Activated CD4-positive, alpha-beta memory T cell treated with anti-CD3 and anti-CD28 coated beads for 36 hours (primary cell): ENCODE measurements around the gene SRP14. TPM values are rescaled to one million over a fixed set of nuclear protein-coding genes. Genes with fewer than 3 reads are reported as not detected.
A peak's percentile ranks its signal among the peaks of the same experiment; 100 is the strongest.
"Not testable (repeated sequence)": the region's sequence is repeated elsewhere in the genome, so short reads cannot be mapped to it uniquely, and the experiment has no call there.

ENCODE experiments used
- CTCF ChIA-PET: fragments of 350-600 bp; sonication (Branson Sonifier 250); formaldehyde crosslinking; loops from one replicate; lab custom pipeline; 2021; ENCODE audit warnings: antibody characterized with exemption, inconsistent platforms; lab: Charles Lee
- POLR2A ChIA-PET: fragments of 350-600 bp; sonication (Branson Sonifier 250); formaldehyde crosslinking; loops from one replicate; lab custom pipeline; 2021; ENCODE audit warnings: antibody characterized with exemption; lab: Charles Lee
- DNase-seq: peaks from one replicate; pipeline ENCODE4 v3.0.0-alpha.2; 2020
- H3K27ac Mint-ChIP-seq: one replicate; pipeline ENCODE4 v1.8.0; 2021; ENCODE audit warnings: mixed read lengths
- H3K27me3 Mint-ChIP-seq: one replicate; pipeline ENCODE4 v1.8.0; 2021; ENCODE audit warnings: mixed read lengths
- H3K36me3 Mint-ChIP-seq: one replicate; pipeline ENCODE4 v1.8.0; 2021; ENCODE audit warnings: mixed read lengths
- H3K4me1 Mint-ChIP-seq: one replicate; pipeline ENCODE4 v1.8.0; 2021; ENCODE audit warnings: low read depth, mixed read lengths
- H3K4me3 Mint-ChIP-seq: one replicate; pipeline ENCODE4 v1.8.0; 2021; ENCODE audit warnings: mild to moderate bottlenecking, mixed read lengths
- H3K9me3 Mint-ChIP-seq: one replicate; pipeline ENCODE4 v1.8.0; 2021; ENCODE audit warnings: mixed read lengths
- intact Hi-C: fragments of 100-400 bp; cut with micrococcal nuclease; formaldehyde crosslinking; loops from one replicate; pipeline ENCODE4 v1.15.1; 2023
- total RNA-seq, 2 experiments: library from RNA; stranded (reverse); gene quantifications; one replicate each; pipeline ENCODE4 v1.2.3, GENCODE V29; 2021

Gene SRP14
- total RNA-seq, 2 experiments from 2014 or later, result 168 to 170 TPM

DNA sequence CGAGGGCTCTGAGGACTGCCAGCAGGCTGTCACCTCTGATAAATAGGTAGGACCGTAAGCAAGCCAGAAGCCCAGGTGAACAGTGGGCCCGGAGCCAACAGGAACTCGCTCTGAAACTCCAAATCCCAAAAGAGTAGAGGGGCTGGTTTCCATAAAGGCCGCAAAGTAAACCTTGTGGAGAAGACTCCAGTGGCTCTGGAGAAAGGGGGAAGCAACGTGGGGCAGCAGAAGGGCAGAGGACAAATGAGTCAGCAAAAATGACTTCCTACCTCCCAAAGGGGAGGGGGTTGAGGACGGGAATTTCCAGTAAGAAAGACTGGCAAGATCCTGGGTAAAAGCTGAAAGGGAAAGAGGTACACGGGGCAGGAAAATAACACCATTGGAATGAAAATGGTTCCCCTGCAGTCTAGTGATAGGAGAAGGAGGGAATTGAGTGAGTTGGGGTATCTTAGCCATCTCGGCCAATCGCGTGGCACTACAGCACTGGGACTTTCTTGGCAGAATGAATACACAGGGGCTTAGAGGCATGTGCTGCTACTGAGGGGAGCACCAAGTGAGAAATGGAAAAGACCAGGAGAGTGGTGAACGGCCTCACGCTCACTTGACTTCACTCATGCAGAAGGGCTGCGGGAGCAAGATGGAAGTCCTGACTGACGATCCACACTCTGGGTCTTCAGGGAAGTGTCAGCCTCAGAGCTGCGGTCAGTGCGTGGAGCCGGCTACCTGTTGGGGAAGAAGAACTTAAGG lies 36.5 kb upstream of the SRP14 start:
- Mint-ChIP-seq H3K9me3 (no peaks in the 10 kb centered on the region), H3K27ac (no peak overlapping the region), H3K4me1 (peaks cover 11% of the 10 kb centered on the region), H3K36me3 (no peaks in the 10 kb centered on the region), H3K4me3 (no peak overlapping the region), H3K27me3 (peaks cover 12% of the 10 kb centered on the region)
- no peak for DNase-seq
- intact Hi-C loops, result no loop called here
- CTCF ChIA-PET, result interaction anchor here (2.1 kb wide), 1 partner anchor 29 kb away, joined by 6 read pairs; no protein-coding TSS in a partner anchor
- POLR2A ChIA-PET, result no interaction called here

DNA sequence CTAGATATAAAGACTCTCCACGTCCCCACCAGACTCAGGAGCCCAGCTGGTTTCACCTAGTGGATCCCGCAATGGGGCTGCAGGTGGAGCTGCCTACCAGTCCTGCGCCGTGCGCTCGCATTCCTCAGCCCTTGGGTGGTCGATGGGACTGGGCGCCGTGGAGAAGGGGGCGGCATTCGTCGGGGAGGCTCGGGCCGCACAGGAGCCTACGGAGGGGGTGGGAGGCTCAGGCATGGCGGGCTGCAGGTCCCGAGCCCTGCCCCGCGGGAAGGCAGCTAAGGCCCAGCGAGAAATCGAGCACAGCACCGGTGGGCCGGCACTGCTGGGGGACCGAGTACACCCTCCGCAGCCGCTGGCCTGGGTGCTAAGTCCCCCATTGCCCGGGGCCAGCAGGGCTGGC lies 35.7 kb upstream of the SRP14 start:
- H3K9me3 Mint-ChIP-seq, H3K27ac Mint-ChIP-seq, H3K36me3 Mint-ChIP-seq, H3K4me1 Mint-ChIP-seq, intact Hi-C loops, H3K4me3 Mint-ChIP-seq, POLR2A ChIA-PET, DNase-seq: not testable (repeated sequence)
- peaks cover 12% of the 10 kb centered on the region for H3K27me3 Mint-ChIP-seq
- CTCF ChIA-PET, result interaction anchor here (1.3 kb wide), 1 partner anchor 143 kb away, joined by 3 read pairs; no protein-coding TSS in a partner anchor

DNA sequence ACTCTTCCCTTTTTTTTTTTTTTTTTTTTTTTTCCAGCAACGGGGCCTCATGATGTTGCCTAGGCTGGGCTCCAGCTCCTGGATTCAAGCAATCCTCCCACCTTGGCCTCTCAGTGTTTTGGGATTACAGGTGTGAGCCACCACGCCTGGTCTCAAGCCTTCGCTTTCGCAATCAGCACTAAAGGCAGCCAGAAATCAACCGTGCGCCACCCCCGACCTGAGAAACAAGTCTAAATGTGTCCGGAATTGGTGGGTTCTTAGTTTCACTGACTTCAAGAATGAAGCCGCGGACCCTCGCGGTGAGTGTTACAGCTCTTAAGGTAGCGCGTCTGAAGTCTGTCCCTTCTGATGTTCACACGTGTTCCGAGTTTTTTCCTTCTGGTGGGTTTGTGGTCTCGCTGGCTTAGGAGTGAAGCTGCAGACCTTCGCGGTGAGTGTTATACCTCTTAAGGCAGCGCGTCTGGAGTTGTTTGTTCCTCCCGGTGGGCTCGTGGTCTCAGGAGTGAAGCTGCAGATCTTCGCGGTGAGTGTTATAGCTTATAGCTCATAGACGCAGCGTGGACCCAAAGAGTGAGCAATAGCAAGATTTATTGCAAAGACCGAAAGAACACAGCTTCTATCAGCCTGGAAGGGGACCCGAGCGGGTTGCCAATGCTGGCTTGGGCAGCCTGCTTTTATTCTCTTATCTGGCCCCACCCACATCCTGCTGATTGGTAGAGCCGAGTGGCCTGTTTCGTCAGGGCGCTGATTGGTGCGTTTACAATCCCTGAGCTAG lies 34.9 kb upstream of the SRP14 start:
- DNase-seq, result peak; percentile 29
- H3K4me1 Mint-ChIP-seq, intact Hi-C loops, H3K27ac Mint-ChIP-seq, H3K9me3 Mint-ChIP-seq, H3K36me3 Mint-ChIP-seq: not testable (repeated sequence)
- ChIA-PET CTCF (interaction anchor here (1.2 to 1.3 kb wide), 2 partner anchors 31 to 144 kb away, joined by 3 read pairs; no protein-coding TSS in a partner anchor), POLR2A (interaction anchor here (0.6 kb wide), 1 partner anchor 22 kb away, joined by 4 read pairs; no protein-coding TSS in a partner anchor)
- Mint-ChIP-seq H3K27me3 (peaks cover 12% of the 10 kb centered on the region), H3K4me3 (peak overlapping the region; percentile 29)

DNA sequence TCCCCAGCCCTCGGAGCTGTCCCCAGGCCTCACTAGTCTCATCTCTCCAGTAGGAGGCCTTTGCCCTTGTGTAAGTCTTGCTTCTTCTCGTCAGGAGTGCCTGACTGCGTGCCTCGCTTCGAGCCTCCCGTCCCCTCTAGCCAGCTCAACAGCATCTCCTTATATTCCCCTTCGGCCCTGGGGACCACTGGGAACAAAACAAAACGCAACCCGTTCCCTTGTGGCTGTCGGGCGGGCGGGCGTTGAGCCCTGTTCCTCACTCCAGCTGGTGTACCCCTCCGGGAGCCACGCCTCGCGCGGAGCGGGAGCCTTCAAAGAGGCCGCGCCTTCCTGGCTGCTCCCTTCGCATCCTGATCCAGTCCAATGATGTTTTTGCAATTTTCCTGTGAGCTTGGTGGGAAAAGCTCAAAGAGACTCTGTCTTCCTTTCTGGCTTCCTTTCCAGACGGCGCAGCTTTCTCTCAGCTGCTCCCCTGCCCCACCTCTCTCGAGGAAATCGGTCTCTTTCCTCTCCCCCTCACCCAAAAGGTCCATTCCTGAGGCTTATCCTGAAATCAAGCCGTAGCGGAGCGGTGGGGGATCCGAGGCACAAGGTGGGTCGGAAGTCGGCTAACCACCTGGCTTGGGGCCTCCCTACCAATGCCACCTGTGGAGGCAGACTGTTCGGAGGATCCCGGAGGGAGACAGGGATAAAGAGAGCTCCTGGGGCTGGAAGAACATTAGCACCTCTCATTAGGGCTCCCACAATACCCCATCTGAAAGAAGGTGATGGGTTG lies 33.4 kb upstream of the SRP14 start:
- Mint-ChIP-seq H3K4me1 (peaks cover 9% of the 10 kb centered on the region), H3K4me3 (no peak overlapping the region), H3K27ac (no peak overlapping the region), H3K9me3 (no peaks in the 10 kb centered on the region), H3K27me3 (peaks cover 10% of the 10 kb centered on the region), H3K36me3 (no peaks in the 10 kb centered on the region)
- intact Hi-C loops, result no loop called here
- CTCF ChIA-PET, result interaction anchor here (0.7 to 1.0 kb wide), 3 partner anchors 23 to 34 kb away, joined by 3 read pairs; no protein-coding TSS in a partner anchor
- no peak for DNase-seq
- POLR2A ChIA-PET, result interaction anchor here (0.5 kb wide), 1 partner anchor 298 kb away, joined by 5 read pairs; no protein-coding TSS in a partner anchor

DNA sequence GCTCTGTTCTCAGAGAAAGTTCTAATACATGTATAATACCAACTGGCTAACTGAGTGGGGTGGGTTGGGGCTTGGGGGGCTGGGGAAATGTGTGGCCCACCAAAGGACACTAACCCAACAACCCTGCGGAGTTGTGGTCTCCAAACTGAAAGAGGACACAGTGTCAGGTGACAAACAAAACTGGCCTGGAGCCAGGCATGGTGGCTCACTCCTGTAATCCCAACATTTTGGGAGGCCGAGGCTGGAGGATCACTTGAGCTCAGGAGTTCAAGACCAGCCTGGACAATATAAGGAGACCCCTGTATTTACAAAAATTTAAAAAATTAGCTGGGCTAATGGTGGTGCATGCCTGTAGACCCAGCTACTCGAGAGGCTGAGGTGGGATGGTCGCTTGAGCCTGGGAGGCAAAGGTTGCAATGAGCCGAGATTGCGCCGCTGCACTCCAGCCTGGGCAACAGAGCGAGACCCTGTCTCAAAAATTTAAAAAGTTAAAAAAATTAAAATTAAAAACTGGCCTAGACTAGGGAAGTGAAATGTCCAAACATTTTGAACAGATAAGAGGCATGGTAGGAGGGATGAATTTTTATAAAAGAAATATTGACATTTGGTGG lies 31.7 kb upstream of the SRP14 start:
- Mint-ChIP-seq H3K27ac (no peak overlapping the region), H3K4me1 (peaks cover 9% of the 10 kb centered on the region), H3K4me3 (no peak overlapping the region), H3K9me3 (no peaks in the 10 kb centered on the region), H3K36me3 (no peaks in the 10 kb centered on the region), H3K27me3 (peaks cover 10% of the 10 kb centered on the region)
- intact Hi-C loops, result no loop called here
- ChIA-PET CTCF (interaction anchor here (0.6 kb wide), 1 partner anchor 34 kb away, joined by 3 read pairs; no protein-coding TSS in a partner anchor), POLR2A (no interaction called here)
- DNase-seq, result no peak

DNA sequence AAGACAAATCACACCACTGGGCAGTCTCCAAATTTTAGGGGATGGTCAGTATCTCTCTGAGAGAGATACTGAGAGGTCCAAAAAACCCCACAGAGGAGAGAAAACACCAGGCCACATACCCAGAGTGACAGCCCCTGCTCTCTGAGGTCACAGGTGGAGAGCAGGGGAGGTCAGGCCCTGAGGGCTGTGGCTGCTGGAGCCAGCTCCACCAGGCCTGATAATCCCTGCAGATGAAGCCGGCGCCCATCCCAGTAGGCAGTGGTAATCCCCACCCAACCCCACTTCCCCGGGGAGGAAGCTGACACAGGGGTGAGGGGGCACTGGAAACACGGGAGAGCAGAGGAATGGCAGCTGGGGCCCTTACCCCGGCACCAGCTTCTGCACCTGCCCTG lies 31.2 kb upstream of the SRP14 start:
- H3K4me3 Mint-ChIP-seq, result no peak overlapping the region

DNA sequence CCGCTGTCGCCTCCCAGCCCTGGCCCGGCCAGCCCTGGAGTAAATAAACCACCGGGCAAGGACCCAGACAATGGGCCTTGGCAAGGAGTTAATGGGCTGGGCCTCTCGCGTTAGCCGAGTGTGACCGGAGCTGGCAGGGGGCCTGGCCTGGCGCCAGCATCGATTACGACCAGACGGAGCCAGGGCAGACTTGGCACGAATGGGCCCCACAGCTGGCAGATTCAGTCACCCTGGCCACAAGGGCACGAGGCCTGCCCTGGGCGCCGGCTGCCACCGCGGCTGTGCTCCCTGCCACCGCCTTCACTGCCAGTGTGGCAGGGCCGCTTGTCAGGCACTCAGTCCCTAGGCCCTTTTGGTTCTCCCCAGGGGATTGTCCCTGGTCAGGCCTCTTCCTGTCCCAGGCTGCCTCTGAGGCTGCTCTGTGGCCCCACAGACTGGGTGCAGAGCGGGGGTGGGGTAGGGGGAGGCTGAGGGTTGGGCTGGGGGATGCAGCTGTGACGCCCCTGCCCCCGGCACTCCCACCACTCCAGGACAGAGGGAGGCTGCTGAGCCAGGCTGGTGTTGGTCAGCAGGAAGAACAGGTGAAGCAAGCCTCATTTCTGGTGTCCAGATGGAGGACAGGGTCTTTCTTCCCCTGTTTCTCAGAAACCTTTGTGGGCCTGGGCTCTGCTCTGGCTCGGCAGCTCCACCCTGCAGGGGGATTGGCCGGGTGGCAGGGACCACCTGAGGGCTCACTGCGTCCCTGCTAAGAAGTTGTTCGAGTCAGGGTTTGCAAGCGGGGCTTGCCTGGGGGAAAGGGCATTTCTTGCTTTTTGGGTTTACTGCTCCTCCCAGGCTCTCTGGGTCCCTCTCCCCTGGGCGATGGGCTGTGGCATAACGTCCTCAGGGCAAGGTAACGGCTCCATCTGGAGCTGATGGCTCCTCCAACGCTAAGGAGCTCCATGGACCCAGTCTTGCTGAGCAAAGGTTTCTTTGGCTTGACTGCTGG lies 30.5 kb upstream of the SRP14 start:
- Mint-ChIP-seq H3K27me3 (peaks cover 10% of the 10 kb centered on the region), H3K27ac (no peak overlapping the region), H3K4me3 (no peak overlapping the region), H3K36me3 (no peaks in the 10 kb centered on the region), H3K9me3 (no peaks in the 10 kb centered on the region), H3K4me1 (peaks cover 15% of the 10 kb centered on the region)
- CTCF ChIA-PET, result interaction anchor here (0.6 kb wide), 1 partner anchor 35 kb away, joined by 3 read pairs; no protein-coding TSS in a partner anchor
- DNase-seq, result no peak
- POLR2A ChIA-PET, result no interaction called here
- intact Hi-C loops, result no loop called here

More for the DNA sequence above, 31.2 kb upstream of the SRP14 start:
- ChIA-PET POLR2A (no interaction called here), CTCF (interaction anchor here (0.6 kb wide), 1 partner anchor 34 kb away, joined by 3 read pairs; no protein-coding TSS in a partner anchor)
- H3K4me1 Mint-ChIP-seq, result peaks cover 9% of the 10 kb centered on the region
- peaks cover 10% of the 10 kb centered on the region for H3K27me3 Mint-ChIP-seq
- H3K36me3 Mint-ChIP-seq, result no peaks in the 10 kb centered on the region
- no peak for DNase-seq
- H3K9me3 Mint-ChIP-seq, result no peaks in the 10 kb centered on the region
- H3K27ac Mint-ChIP-seq, result no peak overlapping the region
- intact Hi-C loops, result no loop called here

DNA sequence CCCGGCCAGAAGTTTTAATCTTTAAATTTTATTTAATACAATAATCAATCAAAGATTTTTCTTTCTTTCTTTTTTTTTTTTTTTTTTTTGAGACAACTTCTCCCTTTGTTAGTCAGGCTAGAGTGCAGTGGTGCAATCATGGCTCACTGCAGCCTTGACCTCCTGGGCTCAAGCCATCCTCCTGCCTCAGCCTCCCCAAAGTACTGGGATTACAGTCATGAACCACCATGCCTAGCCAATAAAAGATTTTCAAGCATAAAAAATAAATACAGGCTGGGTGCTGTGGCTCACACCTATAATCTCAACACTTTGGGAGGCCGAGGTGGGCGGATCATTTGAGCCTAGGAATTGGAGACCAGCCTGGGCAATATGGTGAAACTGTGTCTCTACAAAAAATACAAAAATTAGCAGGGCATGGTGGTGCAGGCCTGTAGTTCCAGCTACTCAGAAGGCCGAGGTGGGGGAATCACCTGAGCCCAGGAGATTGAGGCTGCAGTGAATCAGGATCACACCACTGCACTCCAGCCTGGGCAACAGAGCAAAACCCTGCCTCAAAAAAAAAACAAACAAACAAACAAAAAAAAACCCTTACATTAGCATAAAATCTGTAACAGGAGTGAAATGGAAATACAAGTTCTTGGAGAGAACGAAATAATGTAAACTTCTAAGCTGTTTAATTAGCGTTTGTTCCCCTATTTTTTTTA lies 29.1 kb upstream of the SRP14 start:
- POLR2A ChIA-PET, result interaction anchor here (1.8 kb wide), 1 partner anchor 20 kb away, joined by 3 read pairs; no protein-coding TSS in a partner anchor
- Mint-ChIP-seq H3K4me1 (peaks cover 17% of the 10 kb centered on the region), H3K9me3 (no peaks in the 10 kb centered on the region), H3K27me3 (peaks cover 3% of the 10 kb centered on the region), H3K4me3 (no peak overlapping the region), H3K27ac (no peak overlapping the region), H3K36me3 (no peaks in the 10 kb centered on the region)
- intact Hi-C loops, result no loop called here
- CTCF ChIA-PET, result interaction anchor here (1.0 to 2.9 kb wide), 2 partner anchors 36 to 206 kb away, joined by 3 to 12 read pairs; no protein-coding TSS in a partner anchor
- no peak for DNase-seq

DNA sequence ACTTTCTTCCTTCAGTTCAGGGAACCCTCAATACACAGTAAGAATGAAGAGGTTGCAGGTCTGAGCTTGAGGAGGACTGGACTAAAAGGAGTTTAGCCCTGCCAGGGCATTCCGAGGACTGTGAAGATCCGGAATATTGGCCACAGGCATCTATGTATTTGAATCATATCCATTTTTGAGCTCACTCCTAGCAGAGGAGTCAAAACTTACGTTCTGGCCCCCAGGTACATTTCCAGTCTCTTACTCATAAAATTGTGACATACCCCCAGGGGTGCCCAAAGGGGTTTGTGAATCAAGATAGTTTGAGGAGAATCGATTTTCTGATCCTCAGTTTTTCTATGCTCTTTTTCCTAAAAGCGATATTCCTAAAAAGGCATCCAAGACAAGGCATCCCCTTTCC lies 27.6 kb upstream of the SRP14 start:
- POLR2A ChIA-PET, result interaction anchor here (0.6 to 1.8 kb wide), 2 partner anchors 8 to 19 kb away, joined by 3 read pairs; no protein-coding TSS in a partner anchor
- CTCF ChIA-PET, result interaction anchor here (1.0 to 2.9 kb wide), 4 partner anchors 36 to 207 kb away, joined by 3 to 12 read pairs (median 4); no protein-coding TSS in a partner anchor
- Mint-ChIP-seq H3K4me1 (peaks cover 17% of the 10 kb centered on the region), H3K27ac (no peak overlapping the region), H3K9me3 (no peaks in the 10 kb centered on the region), H3K27me3 (no peaks in the 10 kb centered on the region), H3K4me3 (no peak overlapping the region), H3K36me3 (no peaks in the 10 kb centered on the region)
- DNase-seq, result no peak
- intact Hi-C loops, result no loop called here

DNA sequence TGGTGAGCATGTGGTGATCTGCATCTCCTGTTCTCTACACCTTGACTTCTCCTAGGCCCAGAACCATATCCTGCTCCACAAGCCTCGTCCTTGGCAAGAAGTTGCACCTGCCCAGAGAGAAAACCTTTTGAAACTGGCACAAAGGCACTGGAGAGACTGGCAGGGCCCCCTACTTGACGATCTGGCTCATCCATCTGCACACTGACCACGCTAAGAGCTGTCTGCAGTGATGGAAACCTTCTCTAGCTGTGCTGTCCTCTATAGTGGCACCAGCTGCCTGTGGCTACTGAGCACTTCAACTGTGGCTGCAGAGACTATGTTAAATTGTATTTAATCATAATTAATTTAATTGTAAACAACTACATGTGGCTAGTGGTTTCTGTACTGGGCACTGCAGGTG lies 26.2 kb upstream of the SRP14 start:
- Mint-ChIP-seq H3K4me3 (no peak overlapping the region), H3K9me3 (no peaks in the 10 kb centered on the region), H3K36me3 (no peaks in the 10 kb centered on the region), H3K27ac (no peak overlapping the region), H3K27me3 (no peaks in the 10 kb centered on the region), H3K4me1 (peaks cover 17% of the 10 kb centered on the region)
- ChIA-PET POLR2A (interaction anchor here (1.1 kb wide), 1 partner anchor 19 kb away, joined by 3 read pairs; no protein-coding TSS in a partner anchor), CTCF (interaction anchor here (2.9 kb wide), 1 partner anchor 39 kb away, joined by 12 read pairs; no protein-coding TSS in a partner anchor)
- DNase-seq, result no peak
- intact Hi-C loops, result no loop called here
